NCI-H226 (cell line): ENCODE data around the gene SLC9C1.
A peak's percentile ranks its signal among the peaks of the same experiment; 100 is the strongest.

Source experiments
- DNase-seq: peaks from one replicate; pipeline ENCODE4 v3.0.0-alpha.2; 2015

Gene SLC9C1

GRCh38 chr3:112306825-112307224 is 12.8 kb upstream of the SLC9C1 start:
- DNase-seq = no peak

- no peak for DNase-seq
Measured at GRCh38 chr3:112304611-112305010, 10.6 kb upstream of the SLC9C1 start.

GRCh38 chr3:112303764-112304325 is 9.8 kb upstream of the SLC9C1 start:
- no peak for DNase-seq

DNA sequence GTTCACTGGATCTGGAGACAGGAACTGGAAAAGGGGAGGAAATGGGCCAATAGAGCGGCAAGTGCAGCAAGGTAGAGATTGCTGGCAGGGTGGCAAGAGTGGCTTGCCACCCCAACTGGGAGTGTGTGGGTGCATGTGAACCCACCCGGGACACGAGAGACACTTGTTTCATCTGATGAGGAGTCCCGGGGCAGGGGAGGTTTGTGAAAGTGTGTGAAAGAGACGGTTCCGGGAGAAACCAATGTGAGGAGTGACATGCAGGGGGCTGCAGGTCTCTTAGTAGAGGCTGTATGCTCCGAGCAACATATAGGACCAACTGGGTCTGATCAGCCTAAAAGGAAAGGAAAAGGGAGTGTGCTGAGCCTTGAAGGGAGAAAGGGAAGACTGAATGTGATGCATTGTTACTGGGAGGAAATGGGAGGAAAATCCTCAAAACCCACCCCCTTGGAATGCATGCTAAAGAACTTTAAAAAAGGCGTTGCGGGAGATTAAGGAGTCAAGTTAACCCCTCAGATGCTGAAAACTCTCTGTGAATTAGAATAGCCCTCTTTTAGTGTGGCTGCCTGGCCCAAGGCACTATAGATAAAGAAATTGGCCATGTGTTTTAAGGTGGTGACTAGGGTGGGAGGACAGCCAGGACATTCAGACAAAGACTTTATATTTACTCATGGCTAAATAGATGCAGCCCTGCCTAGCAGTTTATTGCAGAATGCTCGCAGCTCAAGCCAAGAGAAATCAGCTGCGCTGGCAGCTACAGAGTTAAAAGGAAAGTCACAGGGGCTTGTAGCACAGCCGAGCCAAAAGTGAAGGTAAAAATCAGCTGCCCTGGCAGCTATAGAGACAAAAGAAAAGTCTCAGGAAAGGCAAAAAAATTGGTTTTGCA is 9.1 kb upstream of the SLC9C1 start:
- DNase-seq = no peak

- no peak for DNase-seq
Measured at GRCh38 chr3:112302150-112302830, 8.3 kb upstream of the SLC9C1 start.

DNA sequence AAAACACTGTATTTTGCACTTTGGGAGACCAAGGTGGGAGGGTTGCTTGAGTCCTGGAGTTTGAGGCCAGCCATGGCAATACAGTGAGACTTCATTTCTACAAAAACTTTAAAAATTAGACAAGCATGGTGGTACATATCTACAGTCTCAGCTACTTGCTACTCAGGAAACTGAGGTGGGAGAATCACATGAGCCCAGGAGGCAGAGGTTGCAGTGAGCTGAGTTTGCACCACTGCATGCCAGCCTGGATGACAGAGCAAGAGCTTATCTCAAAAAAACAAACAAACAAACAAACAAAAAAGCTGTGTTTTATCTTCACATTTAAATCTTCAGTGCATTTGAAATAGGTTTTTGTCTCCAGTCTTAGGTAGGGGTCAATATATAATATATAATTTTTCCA is 4.8 kb upstream of the SLC9C1 start:
- DNase-seq = no peak

- no peak for DNase-seq
Measured at GRCh38 chr3:112297714-112298113, 3.7 kb upstream of the SLC9C1 start.

DNA sequence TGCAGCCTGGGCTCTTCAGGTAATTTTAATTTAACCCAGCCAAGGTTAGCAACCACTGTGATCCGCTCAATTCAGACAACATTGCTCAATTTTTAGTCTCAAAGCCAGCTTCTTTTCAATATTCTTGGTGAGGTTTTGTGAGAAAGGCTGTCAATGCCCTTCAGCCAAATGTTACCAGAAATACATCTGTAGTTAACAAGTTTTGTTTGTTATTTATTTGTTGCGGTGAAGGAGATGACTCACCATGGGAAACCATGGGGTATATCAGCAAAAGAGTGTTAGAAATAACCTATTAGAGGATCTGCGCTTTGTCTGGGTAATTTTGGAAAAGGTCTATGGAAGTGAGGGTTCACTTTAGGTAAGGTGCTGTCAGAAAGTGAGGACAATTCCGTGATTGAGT is 5.0 kb downstream of the SLC9C1 start:
- no peak for DNase-seq

DNA sequence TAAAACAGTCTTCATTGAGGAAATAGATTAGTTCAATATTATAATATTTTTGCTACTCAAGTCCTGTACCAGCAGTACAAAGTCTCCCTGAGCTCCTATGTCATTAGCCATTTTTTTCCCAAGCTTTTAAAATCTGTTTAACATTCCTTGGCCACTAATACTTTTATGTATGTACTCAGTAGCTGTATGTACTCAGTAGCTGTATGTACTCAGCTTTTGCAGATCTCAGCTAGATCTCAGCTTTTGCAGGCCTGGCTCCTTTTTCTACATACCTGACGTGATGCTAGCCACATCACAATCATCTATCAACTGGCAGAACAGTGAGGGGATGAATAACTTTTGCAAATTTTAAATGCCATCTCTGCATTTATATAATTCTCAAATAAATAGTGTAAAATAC is 13.8 kb downstream of the SLC9C1 start:
- DNase-seq = no peak

DNA sequence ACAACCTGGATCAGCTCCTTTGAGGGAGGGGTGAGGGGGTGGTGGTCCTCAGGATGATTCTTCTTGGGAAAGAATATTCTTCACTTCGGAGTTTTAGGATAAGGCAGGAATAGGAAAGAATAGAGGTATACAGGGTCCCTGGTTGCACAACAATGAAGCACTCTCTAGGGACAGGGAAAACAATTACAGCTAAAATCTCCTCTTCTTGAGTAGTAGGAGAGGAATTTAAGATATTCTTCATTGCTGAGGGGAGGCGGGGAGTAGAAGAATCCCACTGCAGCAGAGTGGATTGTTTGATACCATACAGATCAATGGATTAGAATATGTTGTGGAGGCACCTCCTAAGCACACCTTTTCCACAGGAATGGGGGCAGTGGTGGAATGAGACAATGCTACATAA is 20.5 kb downstream of the SLC9C1 start:
- no peak for DNase-seq

DNA sequence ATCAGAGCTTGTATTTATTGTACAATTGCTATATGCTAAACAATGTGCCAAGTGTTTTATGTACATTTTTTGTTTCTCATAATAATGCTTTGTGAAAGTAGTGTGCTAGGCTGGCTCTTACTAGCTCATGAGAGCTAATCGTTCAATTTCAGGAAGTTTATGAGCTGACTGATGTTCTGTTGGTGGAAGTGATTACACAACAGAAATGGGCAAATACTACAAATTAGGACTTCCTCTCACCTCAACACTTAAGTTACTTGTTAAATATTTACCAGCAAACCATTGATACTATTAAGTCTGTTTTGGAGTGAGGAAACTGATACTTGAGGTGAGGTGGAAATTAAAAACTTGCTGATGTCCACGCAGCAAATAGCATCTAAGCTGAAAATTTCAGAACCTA is 32.3 kb downstream of the SLC9C1 start:
- DNase-seq = no peak

DNA sequence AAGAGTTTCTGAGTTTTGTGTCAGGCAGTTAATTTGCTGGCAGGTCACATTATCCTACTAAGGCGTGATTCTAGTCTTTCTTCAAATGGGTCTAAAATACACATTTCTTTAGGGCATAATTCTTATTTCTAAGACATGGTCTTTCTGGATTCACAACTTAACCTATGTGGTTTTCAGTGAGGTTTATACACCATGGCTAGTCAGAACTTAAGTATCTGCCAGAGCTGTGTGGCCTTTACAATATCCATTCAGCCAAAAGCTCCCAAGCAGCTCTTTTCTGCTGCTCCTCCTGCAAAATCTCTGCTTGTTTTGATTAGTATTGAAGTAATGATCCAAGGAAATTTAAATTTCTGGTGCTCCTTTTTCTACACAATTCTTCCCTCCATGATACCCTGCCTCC is 33.5 kb downstream of the SLC9C1 start:
- DNase-seq = no peak

DNA sequence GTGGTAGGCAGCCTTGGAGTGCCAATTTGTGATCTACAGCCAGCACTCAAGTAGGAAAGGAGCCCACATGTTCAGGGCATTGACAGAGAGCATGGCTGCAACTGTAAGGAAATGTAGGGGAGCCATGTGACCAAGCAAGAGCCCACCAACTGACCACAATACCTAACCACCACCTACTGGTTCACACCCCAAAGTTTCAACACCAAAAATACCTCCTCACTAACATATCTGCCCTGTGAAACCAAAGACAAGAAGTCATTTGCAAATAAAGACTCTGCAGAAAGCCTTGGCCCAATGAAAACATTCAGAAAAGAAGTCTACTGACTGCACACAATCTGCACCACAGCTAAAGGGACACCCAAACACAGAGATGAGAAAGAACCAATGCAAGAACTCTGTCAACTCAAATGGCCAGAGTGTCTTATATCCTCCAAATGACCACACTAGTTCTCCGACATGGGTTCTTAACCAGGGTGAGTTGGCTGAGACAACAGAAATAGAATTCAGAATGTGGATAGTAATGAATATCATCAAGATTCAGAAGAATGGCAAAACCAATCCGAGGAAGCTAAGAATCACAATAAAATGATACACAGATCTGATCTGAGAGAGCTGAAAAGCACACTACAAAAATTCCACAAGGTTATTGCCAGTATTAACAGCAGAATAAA is 40.6 kb downstream of the SLC9C1 start:
- no peak for DNase-seq

GRCh38 chr3:112247900-112248299 is 46.1 kb downstream of the SLC9C1 start:
- no peak for DNase-seq

GRCh38 chr3:112247350-112247749 is 46.7 kb downstream of the SLC9C1 start:
- no peak for DNase-seq

GRCh38 chr3:112233083-112233482 is 60.9 kb downstream of the SLC9C1 start:
- DNase-seq = no peak

DNA sequence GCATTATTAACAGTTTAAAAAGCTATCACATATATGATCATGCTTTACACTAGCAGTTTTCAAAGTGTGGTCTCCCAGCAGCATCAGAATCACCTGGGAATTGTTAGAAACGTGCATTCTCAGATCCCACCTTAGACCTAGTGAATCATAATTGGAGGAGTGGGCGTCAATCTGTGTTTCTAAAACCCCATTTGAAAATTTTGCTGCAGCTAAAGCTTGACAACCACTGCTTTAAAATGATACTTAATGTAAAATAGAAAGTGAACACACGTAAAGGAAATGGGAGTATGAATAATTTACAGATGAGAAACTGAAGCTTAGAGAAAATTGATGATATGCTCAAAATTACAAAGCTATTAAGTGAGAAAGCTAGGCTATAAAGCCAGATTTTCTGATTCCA is 62.3 kb downstream of the SLC9C1 start:
- no peak for DNase-seq

DNA sequence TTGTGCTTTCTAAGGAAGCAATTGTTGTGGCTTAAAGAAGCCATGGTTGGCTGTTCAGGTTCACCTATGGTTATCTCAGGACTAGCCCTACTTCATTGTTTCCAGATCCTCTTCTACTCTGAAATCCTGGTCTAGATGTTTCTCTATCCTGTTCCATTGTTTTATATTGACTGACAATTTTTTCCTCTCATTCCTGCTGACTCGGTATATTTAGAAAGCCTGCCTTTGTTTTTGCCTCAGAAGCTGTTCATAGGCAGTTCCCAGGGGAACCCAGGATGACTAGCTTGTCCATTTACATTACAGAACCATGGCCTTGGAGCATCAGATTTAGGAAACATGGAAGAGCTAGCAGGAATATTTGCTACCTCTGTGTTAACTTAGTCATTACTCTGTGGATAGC is 64.0 kb downstream of the SLC9C1 start:
- DNase-seq = no peak

DNA sequence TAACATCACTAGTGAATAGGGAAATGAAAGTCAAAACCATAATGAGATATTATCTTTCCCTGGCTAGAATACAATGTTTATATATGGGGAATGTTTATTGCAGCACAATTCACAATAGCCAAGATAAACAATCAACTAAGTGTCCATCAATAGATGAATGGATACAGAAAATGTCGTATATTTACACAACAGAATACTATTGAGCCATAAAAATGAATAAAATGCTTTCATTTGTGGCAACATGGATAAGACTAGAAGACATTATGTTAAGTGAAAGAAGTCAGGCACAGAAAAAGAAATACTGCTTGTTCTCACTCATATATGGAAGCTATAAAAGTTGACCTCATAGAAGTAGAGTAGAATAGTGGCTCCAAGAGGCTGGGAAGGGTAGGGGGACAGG is 65.2 kb downstream of the SLC9C1 start:
- no peak for DNase-seq

DNA sequence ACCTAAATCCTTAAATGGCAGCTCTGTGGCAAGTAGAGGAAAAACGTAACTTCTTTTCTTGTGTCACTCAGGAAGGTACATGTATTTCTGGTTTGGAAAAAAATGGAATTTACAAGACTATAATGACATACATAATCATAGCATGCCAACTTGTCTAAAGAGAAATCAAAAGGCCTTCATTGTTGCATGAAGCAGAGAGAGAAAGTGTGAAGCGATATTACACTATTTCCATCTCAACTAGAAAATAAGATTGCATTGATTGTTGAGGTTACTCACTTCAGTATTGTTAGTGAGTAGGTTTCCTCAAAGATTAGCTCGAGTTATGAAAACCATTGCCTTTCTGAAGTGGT is 93.7 kb downstream of the SLC9C1 start:
- DNase-seq = no peak

- peak; percentile 74 for DNase-seq
Measured at GRCh38 chr3:112199622-112200316, 94.2 kb downstream of the SLC9C1 start.

- DNase-seq = no peak
Measured at GRCh38 chr3:112197131-112197530, 96.9 kb downstream of the SLC9C1 start.

DNA sequence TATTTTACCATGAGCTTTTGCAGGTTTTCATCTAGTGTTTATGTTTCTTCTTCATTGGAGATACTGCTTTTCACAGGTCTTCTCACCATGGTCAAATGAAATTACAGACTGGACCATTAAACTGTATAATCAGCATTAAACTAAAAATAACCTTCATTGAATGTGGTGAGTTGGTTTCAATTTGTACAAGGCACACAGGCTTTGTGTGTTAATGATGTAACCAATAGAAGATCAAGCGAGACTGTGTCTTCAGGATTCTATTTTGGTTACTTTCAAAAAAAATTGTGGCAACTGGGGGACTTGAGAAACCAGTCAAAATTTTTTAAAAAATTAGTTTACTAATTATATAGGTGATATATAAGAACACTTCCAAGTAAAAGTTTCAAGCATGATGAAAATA is 106.7 kb downstream of the SLC9C1 start:
- DNase-seq = no peak
